Choroid plexus epithelial cell (primary cell): ENCODE measurements around the gene FGF21.

Source experiments
- DNase-seq: peaks from one replicate; pipeline ENCODE4 v3.0.0-alpha.2; 2010; ENCODE audit warnings: low read depth
- H3K4me3 ChIP-seq: 2 replicates; pipeline ENCODE4 v1.5.1; 2011; ENCODE audit warnings: low read depth, mild to moderate bottlenecking, control low read depth, low read length, moderate library complexity
- TF ChIP-seq, protein P1 (sequence below): conservative IDR thresholded peaks from 2 replicates; pipeline ENCODE4 v1.5.1; 2011; ENCODE audit warnings: low read depth, mild to moderate bottlenecking, control low read depth, inconsistent platforms, low read length, moderate library complexity

Gene FGF21

DNA sequence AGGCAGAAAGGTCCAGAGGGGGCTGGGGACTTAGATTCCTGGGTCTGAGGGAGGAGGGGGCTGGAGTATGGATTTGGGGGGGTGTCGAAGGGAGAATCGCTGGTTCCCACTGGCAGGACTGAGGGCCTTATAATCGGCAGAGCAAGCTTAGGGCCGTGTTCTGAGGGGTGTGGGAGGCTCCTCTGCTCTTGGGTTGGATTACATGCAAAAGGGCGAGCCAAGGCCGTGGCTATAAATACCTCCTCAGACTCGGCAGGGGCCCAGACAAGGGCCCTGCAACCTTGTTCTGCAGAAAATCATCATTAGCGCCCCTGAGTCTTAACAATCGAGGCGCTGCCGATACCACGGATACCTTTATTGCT, 35.1 kb upstream of the FGF21 start:
- no peak for DNase-seq
- peak overlapping the region; percentile 77 for H3K4me3 ChIP-seq
- TF ChIP-seq, protein P1, sequence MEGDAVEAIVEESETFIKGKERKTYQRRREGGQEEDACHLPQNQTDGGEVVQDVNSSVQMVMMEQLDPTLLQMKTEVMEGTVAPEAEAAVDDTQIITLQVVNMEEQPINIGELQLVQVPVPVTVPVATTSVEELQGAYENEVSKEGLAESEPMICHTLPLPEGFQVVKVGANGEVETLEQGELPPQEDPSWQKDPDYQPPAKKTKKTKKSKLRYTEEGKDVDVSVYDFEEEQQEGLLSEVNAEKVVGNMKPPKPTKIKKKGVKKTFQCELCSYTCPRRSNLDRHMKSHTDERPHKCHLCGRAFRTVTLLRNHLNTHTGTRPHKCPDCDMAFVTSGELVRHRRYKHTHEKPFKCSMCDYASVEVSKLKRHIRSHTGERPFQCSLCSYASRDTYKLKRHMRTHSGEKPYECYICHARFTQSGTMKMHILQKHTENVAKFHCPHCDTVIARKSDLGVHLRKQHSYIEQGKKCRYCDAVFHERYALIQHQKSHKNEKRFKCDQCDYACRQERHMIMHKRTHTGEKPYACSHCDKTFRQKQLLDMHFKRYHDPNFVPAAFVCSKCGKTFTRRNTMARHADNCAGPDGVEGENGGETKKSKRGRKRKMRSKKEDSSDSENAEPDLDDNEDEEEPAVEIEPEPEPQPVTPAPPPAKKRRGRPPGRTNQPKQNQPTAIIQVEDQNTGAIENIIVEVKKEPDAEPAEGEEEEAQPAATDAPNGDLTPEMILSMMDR: no peak

GRCh38 chr19:48720613-48721296, 34.6 kb upstream of the FGF21 start:
- H3K4me3 ChIP-seq: peak overlapping the region; percentile 77
- TF ChIP-seq, protein P1: no peak
- DNase-seq: peak; percentile 100

GRCh38 chr19:48722196-48722708, 33.1 kb upstream of the FGF21 start:
- no peak overlapping the region for H3K4me3 ChIP-seq
- no peak for DNase-seq
- TF ChIP-seq, protein P1: no peak

DNA sequence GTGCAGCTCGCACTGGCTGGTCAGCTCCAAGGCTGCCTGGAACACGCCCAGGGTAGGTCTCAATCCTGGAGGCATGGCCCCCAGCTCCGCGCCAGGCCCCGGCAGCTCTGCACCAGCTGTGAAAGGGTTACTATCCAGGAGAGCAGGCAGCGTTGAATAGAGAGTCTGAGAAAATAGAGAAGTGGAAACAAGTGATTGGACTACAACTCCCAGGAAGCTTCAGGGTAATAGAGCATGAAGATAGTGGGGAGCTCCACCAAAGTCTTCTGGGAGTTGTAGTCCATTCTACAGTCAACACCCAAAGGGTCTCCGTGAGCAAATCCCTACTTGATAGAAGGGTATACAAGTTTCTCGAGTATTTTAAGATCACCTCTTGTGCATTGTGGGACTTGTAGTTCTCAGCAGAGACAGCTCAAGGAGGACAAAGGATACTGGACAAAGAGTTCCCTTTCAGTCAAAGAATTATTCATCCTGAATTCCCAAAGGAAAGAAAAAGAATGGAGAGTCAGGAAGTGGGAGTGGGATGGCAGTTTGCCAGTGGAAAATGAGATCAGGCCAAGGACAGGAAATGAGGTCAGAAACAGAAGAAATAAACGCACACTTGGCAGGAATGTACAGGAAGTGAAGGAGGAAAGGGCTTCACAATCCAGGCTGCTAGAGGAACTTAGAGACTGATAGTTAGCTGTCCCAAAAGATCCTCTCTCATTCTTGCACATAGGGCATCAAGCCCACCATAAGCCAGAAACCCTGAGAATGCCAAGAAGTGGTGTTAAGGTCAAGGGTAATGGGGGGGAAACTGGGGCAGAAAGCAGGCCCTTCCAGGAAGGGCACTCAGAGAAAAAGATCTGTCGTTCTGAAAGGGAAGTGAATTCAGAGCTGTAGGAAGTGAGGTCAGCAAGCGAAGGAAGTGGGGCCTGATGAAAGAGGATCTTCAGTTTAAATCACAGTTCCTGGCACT, 30.2 kb upstream of the FGF21 start:
- no peak overlapping the region for H3K4me3 ChIP-seq
- DNase-seq: peak; percentile 92
- TF ChIP-seq, protein P1: no peak

DNA sequence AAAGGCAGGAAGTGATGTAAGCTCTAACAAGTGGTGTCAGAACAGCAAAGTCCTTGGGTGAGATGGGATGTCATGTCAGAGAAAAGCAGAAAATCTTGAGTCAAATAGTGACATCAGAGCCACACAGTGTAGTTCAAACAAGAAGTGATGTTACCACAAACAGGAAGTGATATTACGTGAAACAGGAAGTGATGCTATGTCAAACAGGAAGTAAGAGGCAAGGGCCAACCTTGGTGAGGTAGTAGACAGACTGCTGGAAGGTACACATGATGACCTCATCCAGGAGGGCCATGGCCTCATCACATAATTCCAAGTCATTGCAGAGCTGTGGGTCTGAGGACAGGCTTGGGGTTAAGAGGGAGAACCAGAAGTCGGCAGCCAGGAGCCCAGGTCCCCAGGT, 28.8 kb upstream of the FGF21 start:
- no peak for DNase-seq
- TF ChIP-seq, protein P1: no peak
- H3K4me3 ChIP-seq: no peak overlapping the region

DNA sequence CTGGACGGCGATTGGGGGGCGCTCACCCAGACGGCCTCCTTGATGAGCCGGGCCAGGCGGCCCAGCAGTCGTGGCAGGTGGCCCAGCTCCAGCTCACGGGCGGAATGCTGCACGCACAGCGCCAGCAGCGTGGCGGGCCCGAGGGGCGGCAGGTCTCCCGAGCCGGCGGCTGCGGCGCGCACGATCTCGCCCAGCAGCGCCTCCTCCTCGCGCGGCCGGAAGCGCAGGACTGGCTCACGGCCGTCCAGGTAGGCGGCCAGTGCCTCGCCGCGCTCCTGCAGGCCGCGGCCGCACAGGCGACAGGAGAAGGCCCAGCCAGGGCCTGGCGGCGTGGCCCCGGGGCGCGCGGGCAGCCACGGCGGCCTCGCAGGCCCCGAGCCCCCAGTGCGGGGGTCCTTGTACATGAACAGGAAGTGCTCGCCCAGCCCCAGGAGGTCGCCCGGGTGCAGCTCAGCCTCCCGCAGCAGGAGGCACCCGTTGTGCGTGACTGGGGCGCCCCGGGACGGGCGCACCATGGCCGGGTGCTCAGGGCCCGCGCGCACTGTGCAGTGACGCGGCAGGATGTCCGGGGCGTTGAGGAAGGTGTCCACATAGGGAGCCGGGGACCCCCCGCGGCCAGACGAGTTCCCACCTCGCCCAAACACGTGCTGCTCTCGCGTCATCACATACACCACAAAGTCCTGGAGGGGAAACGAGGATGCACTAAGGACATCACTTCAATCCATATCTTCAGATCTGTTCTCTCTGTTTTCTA, 26.2 kb upstream of the FGF21 start:
- peak; percentile 52 for DNase-seq
- TF ChIP-seq, protein P1: no peak
- peak overlapping the region; percentile 45 for H3K4me3 ChIP-seq
